HCT116 (cell line): ENCODE measurements around the gene ACSF2. TPM values are rescaled to one million over a fixed set of nuclear protein-coding genes. Genes with fewer than 3 reads are reported as not detected.

Experiments used
- ATAC-seq: fragments of 200-7000 bp; cut with Tn5 transposase; 2 replicates; pipeline ENCODE4 v1.9.1; 2020; ENCODE audit warnings: mild to moderate bottlenecking, moderate library complexity
- BruUV-seq: library from RNA; stranded (reverse); fragments of 400-500 nt; replicated peaks from 2 replicates; lab custom pipeline; 2021; lab: Mats Ljungman, UMichigan
- CTCF ChIA-PET: fragments of 300-600 bp; sonication (Branson Sonifier 250); formaldehyde crosslinking; loops from one replicate; lab custom pipeline; 2021; ENCODE audit warnings: antibody characterized with exemption; lab: Charles Lee
- POLR2A ChIA-PET: fragments of 300-600, 350-600 bp; sonication (Branson Sonifier 250); formaldehyde crosslinking; loops from one replicate; lab custom pipeline; 2021; ENCODE audit warnings: antibody characterized with exemption; lab: Charles Lee
- RAD21 ChIA-PET, 2 experiments: fragments of 300-600 bp; sonication (Branson Sonifier 250); formaldehyde crosslinking; loops; one replicate each; lab custom pipeline; 2023; ENCODE audit warnings: low total read pairs in 2 of 2; ENCODE audit not compliant: uncharacterized antibody in 2 of 2, unreplicated experiment in 2 of 2, low non-redundant PET in 1 of 2; lab: Charles Lee
- DNase-seq: peaks from one replicate; pipeline ENCODE4 v3.0.0-alpha.2; 2010; ENCODE audit warnings: low read depth, low spot score
- H2AFZ ChIP-seq: fragments of 200-600 bp; shearing (Covaris generic), sonication (generic); 2 replicates; pipeline ENCODE4 v1.6.1; 2017; ENCODE audit warnings: low read depth, mixed run types, mixed read lengths, antibody characterized with exemption, low read length; ENCODE audit not compliant: poor library complexity, severe bottlenecking
- H3K27ac ChIP-seq: 2 replicates; pipeline ENCODE4 v1.5.1; 2012; ENCODE audit warnings: low read depth, low read length
- H3K27me3 ChIP-seq: fragments of 200-600 bp; sonication (generic); 2 replicates; pipeline ENCODE4 v1.6.1; 2016; ENCODE audit warnings: mixed run types, low read length, mixed read lengths; ENCODE audit not compliant: insufficient read depth
- H3K36me3 ChIP-seq, 2 experiments: fragments of 200-500 bp in 1 of 2; fragments of 200-600 bp in 1 of 2; sonication (Bioruptor generic) in 1 of 2; sonication (generic) in 1 of 2; 2 replicates each; pipeline versions ENCODE4 v1.5.1 to v1.6.1; 2014 to 2016; ENCODE audit warnings: low read length in 2 of 2, inconsistent platforms in 1 of 2, mixed read lengths in 1 of 2, mixed run types in 1 of 2; ENCODE audit not compliant: insufficient read depth in 2 of 2, control insufficient read depth in 1 of 2
- H3K4me1 ChIP-seq, 2 experiments: fragments of 200-600 bp in 1 of 2; sonication (generic) in 1 of 2; 2 replicates each; pipeline versions ENCODE4 v1.5.1 to v1.6.1; 2012 to 2017; ENCODE audit warnings: low read length in 2 of 2, inconsistent platforms in 1 of 2, mild to moderate bottlenecking in 1 of 2, mixed read lengths in 1 of 2, mixed run types in 1 of 2, moderate library complexity in 1 of 2; ENCODE audit not compliant: insufficient read depth in 2 of 2, control insufficient read depth in 1 of 2
- H3K4me2 ChIP-seq: fragments of 200-600 bp; sonication (generic); 2 replicates; pipeline ENCODE4 v1.6.1; 2017; ENCODE audit warnings: mixed run types, low read length, mixed read lengths
- H3K4me3 ChIP-seq, 2 experiments: fragments of 200-600 bp in 1 of 2; sonication (generic) in 1 of 2; replicated peaks in 1 of 2; 2 replicates each; pipeline ENCODE4 v1.5.1; 2011 to 2016; ENCODE audit warnings: low read length in 2 of 2, control low read depth in 1 of 2, low read depth in 1 of 2, mild to moderate bottlenecking in 1 of 2, mixed read lengths in 1 of 2, mixed run types in 1 of 2
- H3K79me2 ChIP-seq: fragments of 200-600 bp; sonication (generic); 2 replicates; pipeline ENCODE4 v1.6.1; 2017; ENCODE audit warnings: mild to moderate bottlenecking, mixed run types, low read length, moderate library complexity, mixed read lengths; ENCODE audit not compliant: insufficient read depth
- H3K9ac ChIP-seq: fragments of 200-600 bp; sonication (generic); 2 replicates; pipeline ENCODE4 v1.6.1; 2016; ENCODE audit warnings: low read length, mixed read lengths
- H3K9me2 ChIP-seq: fragments of 200-600 bp; sonication (generic), shearing (Covaris generic); 2 replicates; pipeline ENCODE4 v1.6.1; 2017; ENCODE audit warnings: mixed run types, mild to moderate bottlenecking, moderate library complexity; ENCODE audit not compliant: insufficient read depth
- H3K9me3 ChIP-seq, 2 experiments: fragments of 200-500 bp in 1 of 2; fragments of 200-600 bp in 1 of 2; sonication (Bioruptor generic) in 1 of 2; sonication (generic) in 1 of 2; 2 replicates each; pipeline ENCODE4 v1.6.1; 2014 to 2017; ENCODE audit warnings: low read length in 2 of 2, mixed read lengths in 2 of 2, inconsistent platforms in 1 of 2, low read depth in 1 of 2, mild to moderate bottlenecking in 1 of 2, mixed run types in 1 of 2, moderate library complexity in 1 of 2; ENCODE audit not compliant: control insufficient read depth in 1 of 2, insufficient read depth in 1 of 2
- H4K20me1 ChIP-seq: fragments of 200-600 bp; sonication (generic), shearing (Covaris generic); 2 replicates; pipeline ENCODE4 v1.6.1; 2017; ENCODE audit warnings: mixed run types, mild to moderate bottlenecking, moderate library complexity; ENCODE audit not compliant: insufficient read depth
- ATF3 ChIP-seq: IDR thresholded peaks from 2 replicates; pipeline ENCODE4 v1.6.1; 2012
- CBX3 ChIP-seq: IDR thresholded peaks from 2 replicates; pipeline ENCODE4 v1.6.1; 2012; ENCODE audit warnings: low read depth
- CEBPB ChIP-seq: IDR thresholded peaks from 2 replicates; pipeline ENCODE4 v1.6.1; 2012; ENCODE audit warnings: low read depth
- CTCF ChIP-seq, 3 experiments: fragments of 200-600 bp in 1 of 3; sonication (generic) in 1 of 3; IDR thresholded peaks in 2 of 3; conservative IDR thresholded peaks in 1 of 3; 2 replicates each; pipeline ENCODE4 v1.5.1; 2012 to 2017; ENCODE audit warnings: low read depth in 2 of 3, low read length in 2 of 3, antibody characterized with exemption in 1 of 3, borderline replicate concordance in 1 of 3, control low read depth in 1 of 3, mild to moderate bottlenecking in 1 of 3, mixed read lengths in 1 of 3, mixed run types in 1 of 3, moderate library complexity in 1 of 3; ENCODE audit not compliant: insufficient read depth in 1 of 3
- EGR1 ChIP-seq: IDR thresholded peaks from 2 replicates; pipeline ENCODE4 v1.6.1; 2012; ENCODE audit warnings: low read depth
- EZH2 ChIP-seq: fragments of 200-600 bp; sonication (generic); IDR thresholded peaks from 2 replicates; pipeline ENCODE4 v1.6.1; 2017; ENCODE audit warnings: antibody characterized with exemption, mixed run types
- FOSL1 ChIP-seq: IDR thresholded peaks from 2 replicates; pipeline ENCODE4 v1.6.1; 2012; ENCODE audit warnings: low read depth
- POLR2AphosphoS5 ChIP-seq: IDR thresholded peaks from 2 replicates; pipeline ENCODE4 v1.6.1; 2011; ENCODE audit warnings: mild to moderate bottlenecking, low read depth, low read length, moderate library complexity
- SP1 ChIP-seq: IDR thresholded peaks from 2 replicates; pipeline ENCODE4 v1.6.1; 2012; ENCODE audit warnings: low read depth
- SRF ChIP-seq: IDR thresholded peaks from 2 replicates; pipeline ENCODE4 v1.6.1; 2012; ENCODE audit warnings: low read depth
- TCF7L2 ChIP-seq: IDR thresholded peaks from 2 replicates; pipeline ENCODE4 v1.7.0; 2011; ENCODE audit warnings: borderline replicate concordance, inconsistent platforms; ENCODE audit not compliant: insufficient read depth, insufficient read length; ENCODE audit errors: extremely low read depth
- ZBTB33 ChIP-seq: IDR thresholded peaks from 2 replicates; pipeline ENCODE4 v1.6.1; 2011; ENCODE audit warnings: mild to moderate bottlenecking, low read length, moderate library complexity; ENCODE audit not compliant: insufficient replicate concordance; ENCODE audit errors: extremely low read depth
- ZFX ChIP-seq: fragments of 450-650 bp; IDR thresholded peaks from 2 replicates; pipeline ENCODE4 v1.6.1; 2017
- ZNF274 ChIP-seq: fragments of 200-500 bp; sonication (Bioruptor generic); IDR thresholded peaks from 2 replicates; pipeline ENCODE4 v1.6.1; 2014; ENCODE audit warnings: mild to moderate bottlenecking, low read depth, low read length, inconsistent platforms
- intact Hi-C: fragments of 100-400 bp; cut with micrococcal nuclease; formaldehyde crosslinking; loops from 2 replicates; pipeline ENCODE4 v1.10.0; 2022
- total RNA-seq: library from RNA; stranded (reverse); gene quantifications from one replicate; pipeline ENCODE4 v1.2.1, GENCODE V29; 2021; ENCODE audit not compliant: unreplicated experiment

Gene ACSF2
- total RNA-seq, 1 experiment from 2014 or later, result 52.4 TPM

GRCh38 chr17:50452630-50453300, 26.7 kb downstream of the ACSF2 start:
- Histone ChIP-seq H3K4me3 (no peak overlapping the region), H2AFZ (no peak overlapping the region)
- POLR2A ChIA-PET, result no interaction called here
- TF ChIP-seq EGR1, result no peak
- no peak for TF ChIP-seq CBX3
- no peak for TF ChIP-seq SP1
- no peak for TF ChIP-seq EZH2
- TF ChIP-seq POLR2AphosphoS5, result no peak
- TF ChIP-seq ATF3, result no peak
- TF ChIP-seq SRF, result no peak
- TF ChIP-seq FOSL1, result no peak
- TF ChIP-seq CEBPB, result no peak; the same call in none of the 2 replicates
- TF ChIP-seq CTCF (IDR thresholded peaks at IDR 0.05 in 2 of 3, conservative IDR thresholded peaks at IDR 0.05 in 1 of 3; ENCODE audit: borderline replicate concordance in 1 of 3, insufficient read depth in 1 of 3, low read depth in 2 of 3, low read length in 2 of 3), result no peak
- no peak for TF ChIP-seq ZNF274
- TF ChIP-seq TCF7L2, result no peak
- TF ChIP-seq ZBTB33, result no peak
- no peak for TF ChIP-seq ZFX
- TF ChIP-seq, all 23 proteins: peak for 0
- BruUV-seq, result no TSS peak
- H4K20me1 ChIP-seq, result no peaks in the 10 kb centered on the region
- peak overlapping the region; percentile 12 for H3K4me2 ChIP-seq
- no peaks in the 10 kb centered on the region for H3K9me2 ChIP-seq
- H3K27ac ChIP-seq, result no peak overlapping the region
- no peaks in the 10 kb centered on the region for H3K9me3 ChIP-seq
- peaks cover 16 to 34% of the 10 kb centered on the region in 2 experiments for H3K4me1 ChIP-seq
- DNase-seq (no peak), ATAC-seq (no peak; the same call in 1 of the 2 replicates)
- RAD21 ChIA-PET, result no interaction called here
- intact Hi-C loops, result no loop called here
- no peak overlapping the region for H3K9ac ChIP-seq
- no peaks in the 10 kb centered on the region for H3K27me3 ChIP-seq
- CTCF ChIA-PET, result interaction anchor here (2.4 kb wide), 1 partner anchor 55 kb away, joined by 7 read pairs; the partner anchor contains the start of gene LRRC59
- no peaks in the 10 kb centered on the region for H3K79me2 ChIP-seq
- H3K36me3 ChIP-seq, result no peaks in the 10 kb centered on the region
